ENCODE data around the gene DLX1.

DLX1 gene

GRCh38 chr2:172103471-172104272 is 18.4 kb downstream of the DLX1 start:
- Histone ChIP-seq H3K36me3 (no peaks in the 10 kb centered on the region), H3K27me3 (peaks cover 100% of the 10 kb centered on the region), H3K9me3 (no peaks in the 10 kb centered on the region), H3K4me1 (ENCODE audit: control insufficient read depth in 1 of 2, insufficient read depth in 1 of 2, low read depth in 1 of 2, low read length in 1 of 2) (peaks cover 68 to 82% of the 10 kb centered on the region in 2 experiments), H3K27ac (no peak overlapping the region), H3K4me3 (ENCODE audit: low read depth in 1 of 2, low read length in 1 of 2) (peak overlapping the region; percentile 57 to 95)
- TF ChIP-seq CTCF (IDR thresholded peaks at IDR 0.05), result peak; percentile 91

- Histone ChIP-seq H3K4me1 (ENCODE audit: control insufficient read depth in 1 of 2, insufficient read depth in 1 of 2, low read depth in 1 of 2, low read length in 1 of 2) (peaks cover 57 to 76% of the 10 kb centered on the region in 2 experiments), H3K36me3 (no peaks in the 10 kb centered on the region), H3K4me3 (ENCODE audit: low read depth in 1 of 2, low read length in 1 of 2) (peak overlapping the region; percentile 1 to 41), H3K9me3 (no peaks in the 10 kb centered on the region), H3K27me3 (peaks cover 100% of the 10 kb centered on the region), H3K27ac (no peak overlapping the region)
- TF ChIP-seq CTCF (IDR thresholded peaks at IDR 0.05), result no peak
Observed at GRCh38 chr2:172105471-172106107, 20.3 kb downstream of the DLX1 start.

GRCh38 chr2:172106108-172106961 is 21.0 kb downstream of the DLX1 start:
- H3K36me3 ChIP-seq, result no peaks in the 10 kb centered on the region
- H3K4me1 ChIP-seq (ENCODE audit: control insufficient read depth in 1 of 2, insufficient read depth in 1 of 2, low read depth in 1 of 2, low read length in 1 of 2), result peaks cover 50 to 68% of the 10 kb centered on the region in 2 experiments
- no peaks in the 10 kb centered on the region for H3K9me3 ChIP-seq
- peak overlapping the region; percentile 1 to 41 for H3K4me3 ChIP-seq (ENCODE audit: low read depth in 1 of 2, low read length in 1 of 2)
- H3K27me3 ChIP-seq, result peaks cover 97% of the 10 kb centered on the region
- no peak for TF ChIP-seq CTCF (IDR thresholded peaks at IDR 0.05)
- no peak overlapping the region for H3K27ac ChIP-seq

GRCh38 chr2:172107690-172108586 is 22.6 kb downstream of the DLX1 start:
- no peak for TF ChIP-seq CTCF (IDR thresholded peaks at IDR 0.05)
- H3K4me3 ChIP-seq (ENCODE audit: low read depth in 1 of 2, low read length in 1 of 2), result no peak overlapping the region
- H3K36me3 ChIP-seq, result no peaks in the 10 kb centered on the region

GRCh38 chr2:172108587-172108930 is 23.3 kb downstream of the DLX1 start:
- Histone ChIP-seq H3K27ac (no peak overlapping the region), H3K36me3 (no peaks in the 10 kb centered on the region), H3K9me3 (no peaks in the 10 kb centered on the region), H3K4me3 (ENCODE audit: low read depth in 1 of 2, low read length in 1 of 2) (no peak overlapping the region), H3K4me1 (ENCODE audit: control insufficient read depth in 1 of 2, insufficient read depth in 1 of 2, low read depth in 1 of 2, low read length in 1 of 2) (peaks cover 30 to 46% of the 10 kb centered on the region in 2 experiments), H3K27me3 (peaks cover 96% of the 10 kb centered on the region)
- TF ChIP-seq CTCF (IDR thresholded peaks at IDR 0.05), result no peak

More at GRCh38 chr2:172107690-172108586, 22.6 kb downstream of the DLX1 start:
- peaks cover 97% of the 10 kb centered on the region for H3K27me3 ChIP-seq
- H3K27ac ChIP-seq, result no peak overlapping the region
- no peaks in the 10 kb centered on the region for H3K9me3 ChIP-seq
- peaks cover 37 to 52% of the 10 kb centered on the region in 2 experiments for H3K4me1 ChIP-seq (ENCODE audit: control insufficient read depth in 1 of 2, insufficient read depth in 1 of 2, low read depth in 1 of 2, low read length in 1 of 2)
